AG08395 (cell line): ENCODE data around the gene MYL5.
"Not testable (repeated sequence)": the region's sequence is repeated elsewhere in the genome, so short reads cannot be mapped to it uniquely, and the experiment has no call there.

ENCODE experiments used
- DNase-seq: peaks from one replicate; pipeline ENCODE4 v3.0.0; 2012; ENCODE audit warnings: mixed read lengths, low spot score

Gene MYL5

GRCh38 chr4:669806-670559 lies 4.4 kb upstream of the MYL5 start:
- DNase-seq: not testable (repeated sequence)

GRCh38 chr4:671769-672168 lies 2.6 kb upstream of the MYL5 start:
- DNase-seq: no peak

- peak; percentile 39 for DNase-seq
Observed at GRCh38 chr4:673349-674091, 822 bp upstream of the MYL5 start.

GRCh38 chr4:675036-675882 lies 917 bp downstream of the MYL5 start:
- DNase-seq: peak; percentile 21

- DNase-seq: no peak
Observed at GRCh38 chr4:675980-676870, 1.9 kb downstream of the MYL5 start.

- no peak for DNase-seq
Observed at GRCh38 chr4:676871-677235, 2.5 kb downstream of the MYL5 start.

GRCh38 chr4:677431-678293 lies 3.3 kb downstream of the MYL5 start:
- DNase-seq: no peak

GRCh38 chr4:678331-679103 lies 4.2 kb downstream of the MYL5 start:
- no peak for DNase-seq

GRCh38 chr4:679104-679481 lies 4.8 kb downstream of the MYL5 start:
- no peak for DNase-seq

GRCh38 chr4:679629-680028 lies 5.3 kb downstream of the MYL5 start:
- no peak for DNase-seq

GRCh38 chr4:680091-680490 lies 5.7 kb downstream of the MYL5 start:
- DNase-seq: no peak

GRCh38 chr4:680551-680927 lies 6.2 kb downstream of the MYL5 start:
- DNase-seq: peak; percentile 41

- DNase-seq: peak; percentile 67
Observed at GRCh38 chr4:680928-681645, 6.7 kb downstream of the MYL5 start.

- no peak for DNase-seq
Observed at GRCh38 chr4:681736-682451, 7.6 kb downstream of the MYL5 start.

- DNase-seq: no peak
Observed at GRCh38 chr4:682490-683172, 8.3 kb downstream of the MYL5 start.

GRCh38 chr4:683247-683897 lies 9.0 kb downstream of the MYL5 start:
- no peak for DNase-seq

- DNase-seq: peak; percentile 71
Observed at GRCh38 chr4:683982-684622, 9.8 kb downstream of the MYL5 start.
